C4-2B (cell line): ENCODE data around the gene PARP11.

Experiments
- CTCF ChIP-seq: fragments of 450-650 bp; conservative IDR thresholded peaks from 2 replicates; pipeline ENCODE4 v1.5.1; 2017; ENCODE audit warnings: mild to moderate bottlenecking
- ZFX ChIP-seq: fragments of 450-650 bp; IDR thresholded peaks from 2 replicates; pipeline ENCODE4 v1.6.1; 2017

GRCh38 chr12:3810016-3810370, 63.2 kb downstream of the PARP11 start:
- TF ChIP-seq CTCF (no peak), ZFX (no peak)
